Osteoblast (primary cell): ENCODE measurements around the gene LRRC25. TPM values are rescaled to one million over a fixed set of nuclear protein-coding genes. Genes with fewer than 3 reads are reported as not detected.

ENCODE experiments used
- DNase-seq: peaks from one replicate; pipeline ENCODE4 v3.0.0; 2011; ENCODE audit warnings: low spot score, mixed read lengths; ENCODE audit not compliant: insufficient read length; ENCODE audit errors: missing footprints
- H2AFZ ChIP-seq: 2 replicates; pipeline ENCODE4 v1.6.0; 2011; ENCODE audit warnings: mild to moderate bottlenecking, low read length
- H3K27ac ChIP-seq: 2 replicates; pipeline ENCODE4 v1.5.1; 2011; ENCODE audit warnings: mild to moderate bottlenecking, low read depth, low read length, moderate library complexity
- H3K27me3 ChIP-seq: 2 replicates; pipeline ENCODE4 v1.6.0; 2012; ENCODE audit warnings: mild to moderate bottlenecking, control low read depth, inconsistent platforms, low read length, moderate library complexity; ENCODE audit not compliant: insufficient read depth
- H3K36me3 ChIP-seq: 2 replicates; pipeline ENCODE4 v1.5.1; 2011; ENCODE audit warnings: mild to moderate bottlenecking, low read length, control low read depth, moderate library complexity; ENCODE audit not compliant: insufficient read depth
- H3K4me1 ChIP-seq: 2 replicates; pipeline ENCODE4 v1.5.1; 2011; ENCODE audit warnings: mild to moderate bottlenecking, low read length, control low read depth, moderate library complexity; ENCODE audit not compliant: insufficient read depth
- H3K4me2 ChIP-seq: 2 replicates; pipeline ENCODE4 v1.6.0; 2011; ENCODE audit warnings: mild to moderate bottlenecking, low read length; ENCODE audit not compliant: insufficient read depth
- H3K4me3 ChIP-seq: fragments of 200-600 bp; sonication (generic); 3 replicates; pipeline ENCODE4 v1.5.1; 2012; ENCODE audit warnings: mild to moderate bottlenecking, low read length, inconsistent platforms; ENCODE audit not compliant: insufficient read depth
- H3K79me2 ChIP-seq: 2 replicates; pipeline ENCODE4 v1.6.0; 2012; ENCODE audit warnings: mild to moderate bottlenecking, low read length, control low read depth, inconsistent platforms; ENCODE audit not compliant: insufficient read depth
- H3K9me3 ChIP-seq: 2 replicates; pipeline ENCODE4 v1.5.1; 2011; ENCODE audit warnings: low read depth, low read length, control low read depth
- H4K20me1 ChIP-seq: 2 replicates; pipeline ENCODE4 v1.6.0; 2012; ENCODE audit warnings: mild to moderate bottlenecking, low read length, control low read depth; ENCODE audit not compliant: insufficient read depth
- CTCF ChIP-seq: IDR thresholded peaks from 2 replicates; pipeline ENCODE4 v1.5.1; 2011; ENCODE audit warnings: mild to moderate bottlenecking, low read depth, low read length, moderate library complexity; ENCODE audit errors: extremely low read depth
- total RNA-seq: library from RNA; depleted of rRNA; stranded (reverse); fragments of >200 nt; gene quantifications from 2 replicates; pipeline ENCODE4 v1.2.3, GENCODE V29; 2012

Gene LRRC25
- total RNA-seq, 1 donor, result 1.1 TPM

GRCh38 chr19:18445262-18445948 lies 48.0 kb upstream of the LRRC25 start:
- Histone ChIP-seq H3K4me2 (no peak overlapping the region), H3K36me3 (peaks cover 50% of the 10 kb centered on the region)
- TF ChIP-seq CTCF, result no peak

GRCh38 chr19:18444513-18444912 lies 47.1 kb upstream of the LRRC25 start:
- no peak for TF ChIP-seq CTCF
- Histone ChIP-seq H3K27ac (no peak overlapping the region), H3K27me3 (no peaks in the 10 kb centered on the region), H3K4me3 (no peak overlapping the region), H4K20me1 (peaks cover 66% of the 10 kb centered on the region), H3K36me3 (peaks cover 42% of the 10 kb centered on the region), H3K4me1 (peaks cover 2% of the 10 kb centered on the region), H3K4me2 (no peak overlapping the region), H3K9me3 (no peaks in the 10 kb centered on the region), H2AFZ (no peak overlapping the region), H3K79me2 (peaks cover 23% of the 10 kb centered on the region)
- DNase-seq, result no peak

More at GRCh38 chr19:18445262-18445948, 48.0 kb upstream of the LRRC25 start:
- no peaks in the 10 kb centered on the region for H3K27me3 ChIP-seq
- no peaks in the 10 kb centered on the region for H3K9me3 ChIP-seq
- no peak overlapping the region for H3K4me3 ChIP-seq
- H3K79me2 ChIP-seq, result peaks cover 27% of the 10 kb centered on the region
- no peaks in the 10 kb centered on the region for H3K4me1 ChIP-seq
- H2AFZ ChIP-seq, result no peak overlapping the region
- H3K27ac ChIP-seq, result no peak overlapping the region
- no peak for DNase-seq
- H4K20me1 ChIP-seq, result peaks cover 69% of the 10 kb centered on the region

- DNase-seq, result no peak
- no peak for TF ChIP-seq CTCF
- Histone ChIP-seq H3K36me3 (peaks cover 36% of the 10 kb centered on the region), H3K27ac (no peak overlapping the region), H3K4me2 (no peak overlapping the region), H3K27me3 (no peaks in the 10 kb centered on the region), H3K4me1 (peaks cover 8% of the 10 kb centered on the region), H3K9me3 (no peaks in the 10 kb centered on the region), H2AFZ (no peak overlapping the region), H3K79me2 (peaks cover 19% of the 10 kb centered on the region), H4K20me1 (peaks cover 66% of the 10 kb centered on the region), H3K4me3 (no peak overlapping the region)
These were observed 46.4 kb upstream of the LRRC25 start for GRCh38 chr19:18443831-18444230.

GRCh38 chr19:18443406-18443805 lies 46.0 kb upstream of the LRRC25 start:
- no peak for TF ChIP-seq CTCF
- Histone ChIP-seq H3K4me1 (peaks cover 12% of the 10 kb centered on the region), H4K20me1 (peaks cover 66% of the 10 kb centered on the region)

More at GRCh38 chr19:18443406-18443805, 46.0 kb upstream of the LRRC25 start:
- Histone ChIP-seq H3K27me3 (no peaks in the 10 kb centered on the region), H3K27ac (no peak overlapping the region), H3K4me3 (no peak overlapping the region), H2AFZ (no peak overlapping the region), H3K9me3 (no peaks in the 10 kb centered on the region), H3K36me3 (peaks cover 31% of the 10 kb centered on the region), H3K4me2 (no peak overlapping the region), H3K79me2 (peaks cover 15% of the 10 kb centered on the region)
- DNase-seq, result no peak
